Measurements from ENCODE around the gene MED26.

MED26 gene

GRCh38 chr19:16527971-16528521, 100.0 kb downstream of the MED26 start:
- Histone ChIP-seq H3K27me3 (ENCODE audit: control insufficient read depth, insufficient read depth, low read length) (no peaks in the 10 kb centered on the region), H3K4me1 (ENCODE audit: control insufficient read depth, insufficient read depth, low read length) (no peaks in the 10 kb centered on the region), H3K9me3 (ENCODE audit: control insufficient read depth, insufficient read depth, low read length) (no peaks in the 10 kb centered on the region), H3K36me3 (ENCODE audit: control insufficient read depth, insufficient read depth, low read length) (peaks cover 82% of the 10 kb centered on the region), H3K9ac (ENCODE audit: low read depth, low read length) (no peak overlapping the region), H3K4me3 (ENCODE audit: low read depth, low read length) (no peak overlapping the region)

DNA sequence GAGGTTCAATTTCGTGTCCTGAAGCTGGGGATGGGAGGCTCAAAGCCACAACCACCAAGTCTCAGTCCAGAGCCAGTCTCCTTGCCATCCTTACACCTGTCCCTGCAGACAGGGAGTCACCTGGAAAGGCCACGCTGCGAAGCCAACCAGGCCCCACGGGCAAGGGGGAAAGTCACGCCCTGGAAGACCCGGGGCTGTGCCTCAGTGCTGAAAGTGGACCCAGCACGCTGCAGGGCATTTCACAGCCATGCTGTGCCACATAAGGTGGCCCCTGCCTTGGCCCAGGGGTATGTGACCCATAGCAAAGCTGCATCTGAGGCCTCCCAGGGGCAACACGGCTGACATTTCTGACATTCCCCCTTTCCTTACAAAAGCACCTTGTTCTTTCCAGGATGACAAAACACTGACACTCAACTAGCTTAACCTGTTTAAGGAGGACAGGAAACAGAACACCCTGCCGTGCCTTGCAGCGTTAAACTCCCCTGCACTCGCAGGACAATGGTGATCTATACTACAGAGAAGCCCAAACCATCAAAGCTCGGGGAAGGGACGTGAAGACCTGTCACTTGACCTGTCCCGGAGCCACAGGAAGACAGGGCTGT, 100.6 kb downstream of the MED26 start:
- Histone ChIP-seq H3K36me3 (ENCODE audit: control insufficient read depth, insufficient read depth, low read length) (peaks cover 82% of the 10 kb centered on the region), H3K4me3 (ENCODE audit: low read depth, low read length) (no peak overlapping the region), H3K9ac (ENCODE audit: low read depth, low read length) (no peak overlapping the region), H3K27me3 (ENCODE audit: control insufficient read depth, insufficient read depth, low read length) (no peaks in the 10 kb centered on the region), H3K4me1 (ENCODE audit: control insufficient read depth, insufficient read depth, low read length) (no peaks in the 10 kb centered on the region), H3K9me3 (ENCODE audit: control insufficient read depth, insufficient read depth, low read length) (no peaks in the 10 kb centered on the region)

DNA sequence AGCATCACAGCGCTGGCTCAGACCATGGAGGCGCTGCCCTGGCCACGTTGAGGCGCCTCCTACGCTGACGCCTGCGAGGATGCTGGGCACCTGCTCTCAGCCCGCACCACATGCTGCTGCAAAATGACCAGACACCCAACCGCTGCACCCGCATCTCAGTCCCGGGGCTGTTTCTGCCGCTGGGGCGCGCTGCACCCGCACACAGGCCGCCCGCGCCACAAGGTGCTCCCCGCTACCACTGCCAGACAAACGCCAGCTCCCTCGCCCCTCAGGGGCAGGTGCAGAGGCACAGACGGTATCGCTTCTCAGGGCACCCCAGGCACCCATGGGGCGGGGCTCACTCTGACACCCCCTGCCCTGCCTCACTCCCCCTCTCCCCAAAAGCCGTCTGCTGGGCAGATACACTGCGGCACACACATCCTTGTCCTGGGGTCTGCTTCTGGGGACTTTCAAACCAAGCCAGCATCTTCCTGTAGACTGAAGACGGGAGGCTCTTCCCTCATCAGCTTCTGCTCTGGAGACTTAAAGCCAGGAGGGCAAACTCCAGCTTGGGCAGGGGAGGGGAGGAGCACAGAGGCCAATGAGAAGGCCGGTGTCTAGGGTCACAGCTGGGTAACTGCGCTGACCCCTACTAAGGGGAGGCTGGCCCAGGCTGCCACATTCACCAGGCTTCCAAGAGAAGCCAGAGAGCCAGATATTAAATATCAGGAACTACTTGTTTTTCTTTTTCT, 102.1 kb downstream of the MED26 start:
- no peak overlapping the region for H3K4me3 ChIP-seq (ENCODE audit: low read depth, low read length)
- peaks cover 79% of the 10 kb centered on the region for H3K36me3 ChIP-seq (ENCODE audit: control insufficient read depth, insufficient read depth, low read length)
- H3K4me1 ChIP-seq (ENCODE audit: control insufficient read depth, insufficient read depth, low read length) = no peaks in the 10 kb centered on the region
- no peak overlapping the region for H3K9ac ChIP-seq (ENCODE audit: low read depth, low read length)
- H3K9me3 ChIP-seq (ENCODE audit: control insufficient read depth, insufficient read depth, low read length) = no peaks in the 10 kb centered on the region
- no peaks in the 10 kb centered on the region for H3K27me3 ChIP-seq (ENCODE audit: control insufficient read depth, insufficient read depth, low read length)

- H3K27me3 ChIP-seq (ENCODE audit: control insufficient read depth, insufficient read depth, low read length) = no peaks in the 10 kb centered on the region
- H3K4me3 ChIP-seq (ENCODE audit: low read depth, low read length) = no peak overlapping the region
- no peak overlapping the region for H3K9ac ChIP-seq (ENCODE audit: low read depth, low read length)
- no peaks in the 10 kb centered on the region for H3K9me3 ChIP-seq (ENCODE audit: control insufficient read depth, insufficient read depth, low read length)
- no peaks in the 10 kb centered on the region for H3K4me1 ChIP-seq (ENCODE audit: control insufficient read depth, insufficient read depth, low read length)
- H3K36me3 ChIP-seq (ENCODE audit: control insufficient read depth, insufficient read depth, low read length) = peaks cover 79% of the 10 kb centered on the region
Observed at GRCh38 chr19:16524991-16525734, 102.8 kb downstream of the MED26 start.
